ENCODE results near the gene SLC9A9. TPM values are rescaled to one million over a fixed set of nuclear protein-coding genes. Genes with fewer than 3 reads are reported as not detected.

SLC9A9 gene
- total RNA-seq, 4 donors from 2014 or later: 1.1 to 15.9 (median 9.7) TPM

GRCh38 chr3:143754090-143754489 is 94.2 kb downstream of the SLC9A9 start:
- TF ChIP-seq POLR2A (IDR thresholded peaks at IDR 0.05) (no peak), EP300 (IDR thresholded peaks at IDR 0.05; ENCODE audit: low read depth) (no peak), POLR2AphosphoS5 (IDR thresholded peaks at IDR 0.05) (no peak)
- TF ChIP-seq, protein P1, sequence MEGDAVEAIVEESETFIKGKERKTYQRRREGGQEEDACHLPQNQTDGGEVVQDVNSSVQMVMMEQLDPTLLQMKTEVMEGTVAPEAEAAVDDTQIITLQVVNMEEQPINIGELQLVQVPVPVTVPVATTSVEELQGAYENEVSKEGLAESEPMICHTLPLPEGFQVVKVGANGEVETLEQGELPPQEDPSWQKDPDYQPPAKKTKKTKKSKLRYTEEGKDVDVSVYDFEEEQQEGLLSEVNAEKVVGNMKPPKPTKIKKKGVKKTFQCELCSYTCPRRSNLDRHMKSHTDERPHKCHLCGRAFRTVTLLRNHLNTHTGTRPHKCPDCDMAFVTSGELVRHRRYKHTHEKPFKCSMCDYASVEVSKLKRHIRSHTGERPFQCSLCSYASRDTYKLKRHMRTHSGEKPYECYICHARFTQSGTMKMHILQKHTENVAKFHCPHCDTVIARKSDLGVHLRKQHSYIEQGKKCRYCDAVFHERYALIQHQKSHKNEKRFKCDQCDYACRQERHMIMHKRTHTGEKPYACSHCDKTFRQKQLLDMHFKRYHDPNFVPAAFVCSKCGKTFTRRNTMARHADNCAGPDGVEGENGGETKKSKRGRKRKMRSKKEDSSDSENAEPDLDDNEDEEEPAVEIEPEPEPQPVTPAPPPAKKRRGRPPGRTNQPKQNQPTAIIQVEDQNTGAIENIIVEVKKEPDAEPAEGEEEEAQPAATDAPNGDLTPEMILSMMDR (IDR thresholded peaks at IDR 0.05): no peak
- in situ Hi-C loops (cut with MboI; ENCODE audit: low pct_ligation_motif_present in 1 of 4, low pct_unique_long_range_greater_than_20kb in 1 of 4, low sequenced_read_pairs in 3 of 4) (loop anchor here in 1 of 4 donors (25.0 kb wide), 1 partner anchor 208 kb away; the partner anchor contains the start of gene DIPK2A), intact Hi-C loops (cut with DNase I; ENCODE audit: low total_unique reads) (no loop called here)
- Histone ChIP-seq H3K36me3 (no peaks in the 10 kb centered on the region), H3K27me3 (no peaks in the 10 kb centered on the region), H3K4me1 (peaks cover 0 to 11% (median 0%) of the 10 kb centered on the region in 4 donors), H3K9me3 (no peaks in the 10 kb centered on the region), H3K27ac (no peak overlapping the region), H3K4me3 (no peak overlapping the region)
- no peak for DNase-seq
- WGBS, 2 donors (ENCODE audit: low coverage in 1 of 2): 64 to 71% methylated on average over 1 of the region's 1 CpG

GRCh38 chr3:143753456-143753855 is 94.8 kb downstream of the SLC9A9 start:
- no peaks in the 10 kb centered on the region for H3K36me3 ChIP-seq

DNA sequence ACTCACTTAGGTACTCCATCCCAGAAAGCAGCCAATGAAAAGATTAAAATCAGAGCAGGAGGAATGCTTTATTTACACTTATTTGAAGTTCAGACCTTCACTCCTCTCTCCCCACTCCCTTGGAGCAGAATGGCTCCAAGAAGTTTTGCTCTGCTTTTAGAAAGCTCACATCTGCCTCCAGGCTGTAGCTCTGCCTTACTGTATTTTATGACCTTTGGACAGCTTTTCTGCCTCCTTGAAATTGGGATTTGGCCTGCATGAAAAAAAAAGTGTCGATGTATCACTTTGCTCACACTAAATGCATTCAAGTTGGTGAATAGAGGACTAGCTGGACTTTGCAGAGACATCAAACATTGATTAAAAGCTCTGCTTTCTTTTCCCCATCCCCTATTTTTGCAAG is 95.3 kb downstream of the SLC9A9 start:
- H3K9me3 ChIP-seq: no peaks in the 10 kb centered on the region
- no peak overlapping the region for H3K27ac ChIP-seq
- H3K4me1 ChIP-seq: peaks cover 0 to 11% (median 0%) of the 10 kb centered on the region in 4 donors
- no peaks in the 10 kb centered on the region for H3K27me3 ChIP-seq
- 33 to 59% methylated on average over 1 of the region's 1 CpG for WGBS, 2 donors (ENCODE audit: low coverage in 1 of 2)
- TF ChIP-seq POLR2AphosphoS5 (IDR thresholded peaks at IDR 0.05): no peak
- TF ChIP-seq, protein P1 (IDR thresholded peaks at IDR 0.05): no peak
- no peak for TF ChIP-seq POLR2A (IDR thresholded peaks at IDR 0.05)
- TF ChIP-seq EP300 (IDR thresholded peaks at IDR 0.05; ENCODE audit: low read depth): no peak
- H3K4me3 ChIP-seq: no peak overlapping the region
- intact Hi-C loops (cut with DNase I; ENCODE audit: low total_unique reads) (no loop called here), in situ Hi-C loops (cut with MboI; ENCODE audit: low pct_ligation_motif_present in 1 of 4, low pct_unique_long_range_greater_than_20kb in 1 of 4, low sequenced_read_pairs in 3 of 4) (loop anchor here in 1 of 4 donors (25.0 kb wide), 1 partner anchor 209 kb away; the partner anchor contains the start of gene DIPK2A)
- no peaks in the 10 kb centered on the region for H3K36me3 ChIP-seq
- no peak for DNase-seq

More at GRCh38 chr3:143753456-143753855, 94.8 kb downstream of the SLC9A9 start:
- Histone ChIP-seq H3K4me1 (peaks cover 0 to 11% (median 0%) of the 10 kb centered on the region in 4 donors), H3K4me3 (no peak overlapping the region), H3K9me3 (no peaks in the 10 kb centered on the region), H3K27ac (no peak overlapping the region), H3K27me3 (no peaks in the 10 kb centered on the region)
- in situ Hi-C loops (cut with MboI; ENCODE audit: low pct_ligation_motif_present in 1 of 4, low pct_unique_long_range_greater_than_20kb in 1 of 4, low sequenced_read_pairs in 3 of 4): loop anchor here in 1 of 4 donors (25.0 kb wide), 1 partner anchor 209 kb away; the partner anchor contains the start of gene DIPK2A
- no peak for TF ChIP-seq POLR2A (IDR thresholded peaks at IDR 0.05)
- TF ChIP-seq, protein P1 (IDR thresholded peaks at IDR 0.05): no peak
- no peak for TF ChIP-seq POLR2AphosphoS5 (IDR thresholded peaks at IDR 0.05)
- no peak for TF ChIP-seq EP300 (IDR thresholded peaks at IDR 0.05; ENCODE audit: low read depth)
- intact Hi-C loops (cut with DNase I; ENCODE audit: low total_unique reads): no loop called here
- DNase-seq: no peak

GRCh38 chr3:143751643-143752178 is 96.6 kb downstream of the SLC9A9 start:
- no peak for DNase-seq
- Histone ChIP-seq H3K9me3 (no peaks in the 10 kb centered on the region), H3K27me3 (no peaks in the 10 kb centered on the region), H3K4me3 (no peak overlapping the region), H3K4me1 (peaks cover 0 to 11% (median 0%) of the 10 kb centered on the region in 4 donors), H3K27ac (no peak overlapping the region), H3K36me3 (no peaks in the 10 kb centered on the region)
- TF ChIP-seq POLR2A (IDR thresholded peaks at IDR 0.05) (no peak), EP300 (IDR thresholded peaks at IDR 0.05; ENCODE audit: low read depth) (no peak), POLR2AphosphoS5 (IDR thresholded peaks at IDR 0.05) (no peak)
- TF ChIP-seq, protein P1 (IDR thresholded peaks at IDR 0.05): no peak
- 78% methylated on average over 4 of the region's 4 CpGs; no CpG with 5 or more reads in 1 of the 2 donors for WGBS, 2 donors (ENCODE audit: low coverage in 1 of 2)
- in situ Hi-C loops (cut with MboI; ENCODE audit: low pct_ligation_motif_present in 1 of 4, low pct_unique_long_range_greater_than_20kb in 1 of 4, low sequenced_read_pairs in 3 of 4) (loop anchor here in 1 of 4 donors (25.0 kb wide), 1 partner anchor 211 kb away; the partner anchor contains the start of gene DIPK2A), intact Hi-C loops (cut with DNase I; ENCODE audit: low total_unique reads) (no loop called here)

Data from transverse colon (tissue), 4 donors.